CD4-positive, CD25-positive, alpha-beta regulatory T cell (primary cell): ENCODE data around the gene POGLUT3. TPM values are rescaled to one million over a fixed set of nuclear protein-coding genes. Genes with fewer than 3 reads are reported as not detected.

Experiments used
- ATAC-seq, 2 donors: fragments of 150-1000 bp; cut with Tn5 transposase; one replicate each; pipeline ENCODE4 v1.10.0; 2021; ENCODE audit warnings: low read depth in 2 of 2, moderate number of reproducible peaks in 2 of 2, moderate library complexity in 1 of 2
- DNase-seq, 3 donors: peaks; one replicate each; pipeline versions ENCODE4 v3.0.0 to v3.0.0-alpha.2; 2012 to 2022; ENCODE audit warnings: mixed read lengths in 1 of 3
- H3K27ac ChIP-seq: one replicate; pipeline ENCODE4 v1.7.0; 2013; ENCODE audit warnings: mild to moderate bottlenecking, low read length; ENCODE audit not compliant: insufficient read depth, poor library complexity, severe bottlenecking
- H3K27me3 ChIP-seq: one replicate; pipeline ENCODE4 v1.7.0; 2013; ENCODE audit warnings: low read length; ENCODE audit not compliant: control insufficient read depth, insufficient read depth
- H3K36me3 ChIP-seq: one replicate; pipeline ENCODE4 v1.7.0; 2013; ENCODE audit warnings: mild to moderate bottlenecking, low read length, moderate library complexity; ENCODE audit not compliant: control insufficient read depth, insufficient read depth
- H3K4me1 ChIP-seq: 2 replicates; pipeline ENCODE4 v1.7.0; 2013; ENCODE audit warnings: mild to moderate bottlenecking, low read length; ENCODE audit not compliant: insufficient read depth, control insufficient read depth, poor library complexity, severe bottlenecking
- H3K4me3 ChIP-seq: one replicate; pipeline ENCODE4 v1.7.0; 2013; ENCODE audit warnings: low read depth, mild to moderate bottlenecking, low read length, moderate library complexity
- H3K9me3 ChIP-seq, 2 experiments: 1 replicate in 1 of 2; 2 replicates in 1 of 2; pipeline ENCODE4 v1.7.0; 2013; ENCODE audit warnings: low read length in 2 of 2, mild to moderate bottlenecking in 1 of 2, moderate library complexity in 1 of 2; ENCODE audit not compliant: control insufficient read depth in 2 of 2
- H3K27ac Mint-ChIP-seq, 3 donors: one replicate each; pipeline ENCODE4 v1.8.0; 2020 to 2022; ENCODE audit warnings: mild to moderate bottlenecking in 3 of 3, mixed read lengths in 3 of 3, moderate library complexity in 2 of 3
- H3K27me3 Mint-ChIP-seq: one replicate; pipeline ENCODE4 v1.8.0; 2022; ENCODE audit warnings: mild to moderate bottlenecking, mixed read lengths
- H3K36me3 Mint-ChIP-seq: one replicate; pipeline ENCODE4 v1.8.0; 2020; ENCODE audit warnings: mixed read lengths
- H3K4me1 Mint-ChIP-seq, 4 donors: one replicate each; pipeline ENCODE4 v1.8.0; 2020 to 2022; ENCODE audit warnings: mixed read lengths in 4 of 4, mild to moderate bottlenecking in 1 of 4
- H3K4me3 Mint-ChIP-seq, 4 donors: one replicate each; pipeline ENCODE4 v1.8.0; 2020 to 2022; ENCODE audit warnings: mild to moderate bottlenecking in 4 of 4, mixed read lengths in 4 of 4, moderate library complexity in 3 of 4
- H3K9me3 Mint-ChIP-seq, 7 donors: one replicate each; pipeline ENCODE4 v1.8.0; 2020 to 2022; ENCODE audit warnings: mixed read lengths in 7 of 7, mild to moderate bottlenecking in 3 of 7, moderate library complexity in 2 of 7
- polyA plus RNA-seq, 4 donors: library from polyadenylated mRNA; unstranded; fragments of 300-500 nt; fragmentation: Illumina TruSeq; gene quantifications; one replicate each; pipeline ENCODE4 v1.2.3, GENCODE V29; 2021
- total RNA-seq: library from RNA; stranded (reverse); gene quantifications from one replicate; pipeline ENCODE4 v1.2.3, GENCODE V29; 2022

The POGLUT3 gene
- total and polyA plus RNA-seq, 5 donors from 2014 or later, result 5.9 to 15.2 (median 6.2) TPM

DNA sequence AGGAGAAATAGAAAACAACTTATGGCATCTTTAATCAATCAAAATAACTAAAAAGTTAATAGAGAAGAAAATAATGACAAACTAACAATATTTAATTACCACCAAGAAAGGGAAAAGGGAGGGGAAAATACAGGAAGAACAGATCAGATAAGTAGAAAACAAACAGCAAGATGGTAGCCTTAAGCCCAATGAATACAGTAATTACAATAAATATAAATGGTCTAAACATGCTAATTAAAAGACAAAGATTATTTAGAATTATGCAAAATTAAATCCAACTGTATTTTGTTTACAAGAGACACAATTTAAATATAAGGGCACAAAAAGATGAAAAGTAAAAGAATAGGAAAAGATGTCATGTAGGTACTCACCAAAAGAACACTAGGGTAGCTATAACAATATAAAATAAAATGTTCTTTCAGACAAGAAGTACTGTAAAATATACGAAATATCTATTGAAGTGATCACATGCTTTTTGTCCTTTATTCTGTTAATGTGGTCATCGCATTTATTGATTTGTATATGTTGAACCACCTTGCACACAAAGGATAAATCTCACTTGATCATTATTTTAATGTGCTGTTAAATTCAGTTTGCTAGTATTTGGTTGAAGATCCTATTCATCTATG is 44.9 kb downstream of the POGLUT3 start:
- Histone ChIP-seq H3K4me1 (no peaks in the 10 kb centered on the region), H3K9me3 (peaks cover 3 to 7% of the 10 kb centered on the region in 2 experiments), H3K36me3 (no peaks in the 10 kb centered on the region), H3K27me3 (no peaks in the 10 kb centered on the region), H3K4me3 (no peak overlapping the region), H3K27ac (no peak overlapping the region)
- H3K27ac Mint-ChIP-seq, result no peak overlapping the region
- no peak overlapping the region for H3K4me3 Mint-ChIP-seq
- no peak for DNase-seq
- peaks cover 0 to 2% (median 0%) of the 10 kb centered on the region in 4 donors for H3K4me1 Mint-ChIP-seq
- H3K36me3 Mint-ChIP-seq, result peaks cover 6% of the 10 kb centered on the region
- H3K27me3 Mint-ChIP-seq, result no peaks in the 10 kb centered on the region
- ATAC-seq, result no peak
- peaks cover 0 to 26% (median 7%) of the 10 kb centered on the region in 7 donors for H3K9me3 Mint-ChIP-seq

Other genes starting within 250 kb of the POGLUT3 start
- gene C11orf65, start 30.9 kb downstream of the POGLUT3 start, total RNA-seq, result 0.37 TPM
- gene C11orf65, start 30.9 kb downstream of the POGLUT3 start, polyA plus RNA-seq, result 1 to 10 TPM in 1 of 4 donors, under 1 TPM in 3; 0.55 to 1.4 (median 0.62) TPM
- gene EXPH5, start 95.4 kb upstream of the POGLUT3 start, total RNA-seq, result 1.8 TPM
- gene EXPH5, start 95.4 kb upstream of the POGLUT3 start, polyA plus RNA-seq, result under 1 TPM; 0.23 to 0.96 (median 0.66) TPM
- gene DDX10, start 166.7 kb upstream of the POGLUT3 start, total RNA-seq, result 23.3 TPM
- gene DDX10, start 166.7 kb upstream of the POGLUT3 start, polyA plus RNA-seq, result 10 to 100 TPM; 10.5 to 15.1 (median 13.7) TPM